Measurements from ENCODE around the gene RMRP.

Gene RMRP

GRCh38 chr9:35687306-35687705 is 29.5 kb upstream of the RMRP start:
- no peak overlapping the region for H2BK15ac ChIP-seq (ENCODE audit: low read length)
- no peak overlapping the region for H3K14ac ChIP-seq (ENCODE audit: low read length)
- no peak overlapping the region for H3K23ac ChIP-seq (ENCODE audit: low read depth, low read length, poor library complexity)
- H2AK5ac ChIP-seq (ENCODE audit: low read depth, low read length), result no peak overlapping the region
- no peak overlapping the region for H3K27ac ChIP-seq (replicated peaks; ENCODE audit: low read length)
- H3K9me3 ChIP-seq (replicated peaks in 1 of 2; ENCODE audit: control insufficient read depth in 2 of 2, insufficient read depth in 1 of 2, low read depth in 1 of 2, low read length in 2 of 2), result no peaks in the 10 kb centered on the region
- no peak overlapping the region for H3K4me2 ChIP-seq (ENCODE audit: insufficient read depth, low read length, poor library complexity, severe bottlenecking)
- no peak overlapping the region for H3K9ac ChIP-seq (ENCODE audit: low read depth, low read length, poor library complexity)
- no CpG with 5 or more reads among the region's 2 CpGs for WGBS, 2 donors (ENCODE audit: extremely low coverage in 2 of 2, insufficient read length in 2 of 2, insufficient replicate concordance in 1 of 2)
- no peak overlapping the region for H2AFZ ChIP-seq (ENCODE audit: low read length)
- no peak overlapping the region for H4K8ac ChIP-seq (ENCODE audit: low read depth, low read length)
- H2BK5ac ChIP-seq (ENCODE audit: low read length), result no peak overlapping the region
- DNase-seq (ENCODE audit: low spot score), result no peak
- H3K79me1 ChIP-seq (ENCODE audit: low read depth, low read length), result peaks cover 6% of the 10 kb centered on the region
- H2BK12ac ChIP-seq (ENCODE audit: low read length), result no peak overlapping the region
- H3K18ac ChIP-seq (ENCODE audit: low read length), result no peak overlapping the region
- no peaks in the 10 kb centered on the region for H3K27me3 ChIP-seq (ENCODE audit: control insufficient read depth in 3 of 3, insufficient read depth in 3 of 3, low read depth in 1 of 3, low read length in 3 of 3)
- H4K91ac ChIP-seq (ENCODE audit: low read depth, low read length, poor library complexity), result no peak overlapping the region
- no peak overlapping the region for H2BK120ac ChIP-seq (ENCODE audit: low read depth, low read length)
- peaks cover 12 to 21% of the 10 kb centered on the region in 2 donors for H3K4me1 ChIP-seq (ENCODE audit: control insufficient read depth in 2 of 2, insufficient read depth in 1 of 2, low read depth in 1 of 2, low read length in 2 of 2)
- H3K4me3 ChIP-seq (ENCODE audit: low read length in 2 of 2), result no peak overlapping the region
- H3K4ac ChIP-seq (ENCODE audit: low read length), result no peak overlapping the region
- H3K36me3 ChIP-seq (replicated peaks in 1 of 2; ENCODE audit: control insufficient read depth in 2 of 2, insufficient read depth in 2 of 2, low read length in 2 of 2), result peaks cover 19 to 32% of the 10 kb centered on the region in 2 donors

- Histone ChIP-seq H3K18ac (ENCODE audit: low read length) (no peak overlapping the region), H3K27ac (replicated peaks; ENCODE audit: low read length) (no peak overlapping the region), H2BK15ac (ENCODE audit: low read length) (no peak overlapping the region), H3K4me1 (ENCODE audit: control insufficient read depth in 2 of 2, insufficient read depth in 1 of 2, low read depth in 1 of 2, low read length in 2 of 2) (peaks cover 7 to 19% of the 10 kb centered on the region in 2 donors), H3K9ac (ENCODE audit: low read depth, low read length, poor library complexity) (no peak overlapping the region), H3K23ac (ENCODE audit: low read depth, low read length, poor library complexity) (no peak overlapping the region), H2BK5ac (ENCODE audit: low read length) (no peak overlapping the region), H2AK5ac (ENCODE audit: low read depth, low read length) (no peak overlapping the region), H3K4me3 (ENCODE audit: low read length in 2 of 2) (no peak overlapping the region), H2BK120ac (ENCODE audit: low read depth, low read length) (no peak overlapping the region), H3K27me3 (ENCODE audit: control insufficient read depth in 3 of 3, insufficient read depth in 3 of 3, low read depth in 1 of 3, low read length in 3 of 3) (no peaks in the 10 kb centered on the region), H3K4ac (ENCODE audit: low read length) (no peak overlapping the region), H2AFZ (ENCODE audit: low read length) (no peak overlapping the region), H3K14ac (ENCODE audit: low read length) (no peak overlapping the region), H3K79me1 (ENCODE audit: low read depth, low read length) (peaks cover 6% of the 10 kb centered on the region), H4K91ac (ENCODE audit: low read depth, low read length, poor library complexity) (no peak overlapping the region), H3K36me3 (replicated peaks in 1 of 2; ENCODE audit: control insufficient read depth in 2 of 2, insufficient read depth in 2 of 2, low read length in 2 of 2) (peaks cover 19 to 33% of the 10 kb centered on the region in 2 donors), H3K9me3 (replicated peaks in 1 of 2; ENCODE audit: control insufficient read depth in 2 of 2, insufficient read depth in 1 of 2, low read depth in 1 of 2, low read length in 2 of 2) (no peaks in the 10 kb centered on the region), H4K8ac (ENCODE audit: low read depth, low read length) (no peak overlapping the region), H3K4me2 (ENCODE audit: insufficient read depth, low read length, poor library complexity, severe bottlenecking) (no peak overlapping the region), H2BK12ac (ENCODE audit: low read length) (no peak overlapping the region)
- DNase-seq (ENCODE audit: low spot score), result no peak
- no CpG with 5 or more reads among the region's 11 CpGs for WGBS, 2 donors (ENCODE audit: extremely low coverage in 2 of 2, insufficient read length in 2 of 2, insufficient replicate concordance in 1 of 2)
Measured at GRCh38 chr9:35686222-35687203, 28.7 kb upstream of the RMRP start.

GRCh38 chr9:35685506-35685905 is 27.7 kb upstream of the RMRP start:
- no peaks in the 10 kb centered on the region for H3K27me3 ChIP-seq (ENCODE audit: control insufficient read depth in 3 of 3, insufficient read depth in 3 of 3, low read depth in 1 of 3, low read length in 3 of 3)
- H2AK5ac ChIP-seq (ENCODE audit: low read depth, low read length), result no peak overlapping the region
- no peak overlapping the region for H2BK5ac ChIP-seq (ENCODE audit: low read length)
- peak overlapping the region; percentile 38 for H3K9ac ChIP-seq (ENCODE audit: low read depth, low read length, poor library complexity)
- H3K27ac ChIP-seq (replicated peaks; ENCODE audit: low read length), result no peak overlapping the region
- no peak overlapping the region for H3K18ac ChIP-seq (ENCODE audit: low read length)
- H2AFZ ChIP-seq (ENCODE audit: low read length), result no peak overlapping the region
- H3K4me2 ChIP-seq (ENCODE audit: insufficient read depth, low read length, poor library complexity, severe bottlenecking), result no peak overlapping the region
- no CpG with 5 or more reads among the region's 13 CpGs for WGBS, 2 donors (ENCODE audit: extremely low coverage in 2 of 2, insufficient read length in 2 of 2, insufficient replicate concordance in 1 of 2)
- peaks cover 3 to 20% of the 10 kb centered on the region in 2 donors for H3K4me1 ChIP-seq (ENCODE audit: control insufficient read depth in 2 of 2, insufficient read depth in 1 of 2, low read depth in 1 of 2, low read length in 2 of 2)
- peaks cover 6% of the 10 kb centered on the region for H3K79me1 ChIP-seq (ENCODE audit: low read depth, low read length)
- no peak overlapping the region for H4K91ac ChIP-seq (ENCODE audit: low read depth, low read length, poor library complexity)
- H3K4me3 ChIP-seq (ENCODE audit: low read length in 2 of 2), result no peak overlapping the region
- H3K9me3 ChIP-seq (replicated peaks in 1 of 2; ENCODE audit: control insufficient read depth in 2 of 2, insufficient read depth in 1 of 2, low read depth in 1 of 2, low read length in 2 of 2), result no peaks in the 10 kb centered on the region
- DNase-seq (ENCODE audit: low spot score), result no peak
- no peak overlapping the region for H4K8ac ChIP-seq (ENCODE audit: low read depth, low read length)
- H2BK15ac ChIP-seq (ENCODE audit: low read length), result no peak overlapping the region
- H2BK12ac ChIP-seq (ENCODE audit: low read length), result no peak overlapping the region
- H2BK120ac ChIP-seq (ENCODE audit: low read depth, low read length), result no peak overlapping the region
- peak overlapping the region; percentile 37 for H3K23ac ChIP-seq (ENCODE audit: low read depth, low read length, poor library complexity)
- peaks cover 19 to 35% of the 10 kb centered on the region in 2 donors for H3K36me3 ChIP-seq (replicated peaks in 1 of 2; ENCODE audit: control insufficient read depth in 2 of 2, insufficient read depth in 2 of 2, low read length in 2 of 2)
- no peak overlapping the region for H3K14ac ChIP-seq (ENCODE audit: low read length)
- H3K4ac ChIP-seq (ENCODE audit: low read length), result no peak overlapping the region

GRCh38 chr9:35684921-35685320 is 27.1 kb upstream of the RMRP start:
- no peak overlapping the region for H3K27ac ChIP-seq (replicated peaks; ENCODE audit: low read length)

More at GRCh38 chr9:35684921-35685320, 27.1 kb upstream of the RMRP start:
- Histone ChIP-seq H3K23ac (ENCODE audit: low read depth, low read length, poor library complexity) (peak overlapping the region; percentile 37), H3K27me3 (ENCODE audit: control insufficient read depth in 3 of 3, insufficient read depth in 3 of 3, low read depth in 1 of 3, low read length in 3 of 3) (no peaks in the 10 kb centered on the region), H3K4ac (ENCODE audit: low read length) (no peak overlapping the region), H3K36me3 (replicated peaks in 1 of 2; ENCODE audit: control insufficient read depth in 2 of 2, insufficient read depth in 2 of 2, low read length in 2 of 2) (peaks cover 19 to 35% of the 10 kb centered on the region in 2 donors), H2BK12ac (ENCODE audit: low read length) (no peak overlapping the region), H2AFZ (ENCODE audit: low read length) (no peak overlapping the region), H3K4me3 (ENCODE audit: low read length in 2 of 2) (no peak overlapping the region), H4K91ac (ENCODE audit: low read depth, low read length, poor library complexity) (no peak overlapping the region), H3K4me1 (ENCODE audit: control insufficient read depth in 2 of 2, insufficient read depth in 1 of 2, low read depth in 1 of 2, low read length in 2 of 2) (peaks cover 0 to 22% of the 10 kb centered on the region in 2 donors), H3K79me1 (ENCODE audit: low read depth, low read length) (peaks cover 6% of the 10 kb centered on the region), H2BK120ac (ENCODE audit: low read depth, low read length) (no peak overlapping the region), H3K18ac (ENCODE audit: low read length) (no peak overlapping the region), H4K8ac (ENCODE audit: low read depth, low read length) (no peak overlapping the region), H3K14ac (ENCODE audit: low read length) (no peak overlapping the region), H2BK15ac (ENCODE audit: low read length) (no peak overlapping the region), H2AK5ac (ENCODE audit: low read depth, low read length) (no peak overlapping the region), H3K9me3 (replicated peaks in 1 of 2; ENCODE audit: control insufficient read depth in 2 of 2, insufficient read depth in 1 of 2, low read depth in 1 of 2, low read length in 2 of 2) (no peaks in the 10 kb centered on the region), H2BK5ac (ENCODE audit: low read length) (no peak overlapping the region), H3K4me2 (ENCODE audit: insufficient read depth, low read length, poor library complexity, severe bottlenecking) (no peak overlapping the region), H3K9ac (ENCODE audit: low read depth, low read length, poor library complexity) (no peak overlapping the region)
- WGBS, 2 donors (ENCODE audit: extremely low coverage in 2 of 2, insufficient read length in 2 of 2, insufficient replicate concordance in 1 of 2), result no CpG with 5 or more reads among the region's 10 CpGs
- DNase-seq (ENCODE audit: low spot score), result no peak

All from neuronal stem cell (in vitro differentiated cells).